Transverse colon (tissue), 4 donors: ENCODE results near the gene OR6M1.

Source experiments
- CTCF ChIP-seq, 5 experiments: fragments of 200-600 bp in 3 of 5; fragments of 450-650 bp in 2 of 5; sonication (generic) in 3 of 5; IDR thresholded peaks; 1 replicate in 2 of 5; 2 replicates in 3 of 5; pipeline ENCODE4 v1.5.1; 2016 to 2017; ENCODE audit warnings: antibody characterized with exemption in 5 of 5, inconsistent platforms in 3 of 5, mild to moderate bottlenecking in 2 of 5, moderate library complexity in 1 of 5
- POLR2AphosphoS5 ChIP-seq, 3 donors: sonication (generic); formaldehyde crosslinking; IDR thresholded peaks; one replicate each; pipeline ENCODE4 v1.6.1; 2016; ENCODE audit warnings: antibody characterized with exemption in 3 of 3

GRCh38 chr11:123815122-123815521, 9.0 kb upstream of the OR6M1 start:
- TF ChIP-seq POLR2AphosphoS5 (IDR thresholded peaks at IDR 0.05), result no peak
- no peak for TF ChIP-seq CTCF (IDR thresholded peaks at IDR 0.05)
